ENCODE data around the gene GALNT4. TPM values are rescaled to one million over a fixed set of nuclear protein-coding genes. Genes with fewer than 3 reads are reported as not detected.
A peak's percentile ranks its signal among the peaks of the same experiment; 100 is the strongest.

Gene GALNT4
- total and polyA plus RNA-seq, 9 of the 15 experiments (the other 6 are each of a cell fraction or from before 2014, with no cell fraction given), result 1.2 to 4.6 (median 3.4) TPM

GRCh38 chr12:89493670-89494302, 30.8 kb downstream of the GALNT4 start (continued):
- TF ChIP-seq, protein P1, sequence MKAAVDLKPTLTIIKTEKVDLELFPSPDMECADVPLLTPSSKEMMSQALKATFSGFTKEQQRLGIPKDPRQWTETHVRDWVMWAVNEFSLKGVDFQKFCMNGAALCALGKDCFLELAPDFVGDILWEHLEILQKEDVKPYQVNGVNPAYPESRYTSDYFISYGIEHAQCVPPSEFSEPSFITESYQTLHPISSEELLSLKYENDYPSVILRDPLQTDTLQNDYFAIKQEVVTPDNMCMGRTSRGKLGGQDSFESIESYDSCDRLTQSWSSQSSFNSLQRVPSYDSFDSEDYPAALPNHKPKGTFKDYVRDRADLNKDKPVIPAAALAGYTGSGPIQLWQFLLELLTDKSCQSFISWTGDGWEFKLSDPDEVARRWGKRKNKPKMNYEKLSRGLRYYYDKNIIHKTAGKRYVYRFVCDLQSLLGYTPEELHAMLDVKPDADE (conservative IDR thresholded peaks at IDR 0.05; ENCODE audit: control insufficient read depth, low read depth, low read length), result no peak
- TF ChIP-seq RREB1 (CRISPR knock-in tag; IDR thresholded peaks at IDR 0.05) (no peak), CEBPB (tag; IDR thresholded peaks at IDR 0.05) (peak; percentile 68), SRSF9 (IDR thresholded peaks at IDR 0.05; ENCODE audit: borderline replicate concordance, low read depth, low read length) (no peak), ARID1B (IDR thresholded peaks at IDR 0.05) (peak; percentile 59; the same call in 1 of the 2 replicates), ASH1L (IDR thresholded peaks at IDR 0.05; ENCODE audit: borderline replicate concordance, low read depth, partially characterized antibody) (no peak), HDAC3 (IDR thresholded peaks at IDR 0.05; ENCODE audit: borderline replicate concordance, partially characterized antibody) (no peak)
